Fibroblast of lung (primary cell): ENCODE results near the gene SH2B3.
"Not testable (repeated sequence)": the region's sequence is repeated elsewhere in the genome, so short reads cannot be mapped to it uniquely, and the experiment has no call there.

Source experiments
- CTCF ChIP-seq, 2 donors: IDR thresholded peaks in 1 of 2; conservative IDR thresholded peaks in 1 of 2; 1 replicate in 1 of 2; 2 replicates in 1 of 2; pipeline ENCODE4 v1.5.1; 2011 to 2012; ENCODE audit warnings: low read length in 2 of 2, control low read depth in 1 of 2, inconsistent platforms in 1 of 2, low read depth in 1 of 2, mild to moderate bottlenecking in 1 of 2
- EZH2 ChIP-seq: IDR thresholded peaks from 2 replicates; pipeline ENCODE4 v1.5.1; 2012; ENCODE audit warnings: low read length, control low read depth, mild to moderate bottlenecking; ENCODE audit errors: missing control alignments

- not testable (repeated sequence) for TF ChIP-seq CTCF (conservative IDR thresholded peaks at IDR 0.05 in 1 of 2, IDR thresholded peaks at IDR 0.05 in 1 of 2; ENCODE audit: low read depth in 1 of 2, low read length in 2 of 2); EZH2
These were observed 3.3 kb upstream of the SH2B3 start for GRCh38 chr12:111402490-111402824.
